Nephron progenitor cell (in vitro differentiated cells): ENCODE results near the gene GFER.
"Not testable (repeated sequence)": the region's sequence is repeated elsewhere in the genome, so short reads cannot be mapped to it uniquely, and the experiment has no call there.

ENCODE experiments used
- DNase-seq: peaks from one replicate; pipeline ENCODE4 v3.0.0; 2021
- H3K27ac Mint-ChIP-seq: 2 replicates; pipeline ENCODE4 v1.8.0; 2021; ENCODE audit warnings: mild to moderate bottlenecking, moderate library complexity, mixed read lengths
- H3K27me3 Mint-ChIP-seq: 2 replicates; pipeline ENCODE4 v1.8.0; 2021; ENCODE audit warnings: mild to moderate bottlenecking, low read depth, mixed read lengths; ENCODE audit not compliant: poor library complexity
- H3K36me3 Mint-ChIP-seq: 2 replicates; pipeline ENCODE4 v1.8.0; 2021; ENCODE audit warnings: low read depth, mixed read lengths
- H3K4me1 Mint-ChIP-seq: 2 replicates; pipeline ENCODE4 v1.8.0; 2021; ENCODE audit warnings: mixed read lengths
- H3K4me3 Mint-ChIP-seq: 2 replicates; pipeline ENCODE4 v1.8.0; 2021; ENCODE audit warnings: mild to moderate bottlenecking, moderate library complexity, mixed read lengths
- H3K9me3 Mint-ChIP-seq: 2 replicates; pipeline ENCODE4 v1.8.0; 2021; ENCODE audit warnings: mild to moderate bottlenecking, moderate library complexity, mixed read lengths
- TF ChIP-seq, protein P1 (sequence below): fragments of 200-600 bp; sonication (generic); IDR thresholded peaks from 2 replicates; pipeline ENCODE4 v1.5.0; 2021; ENCODE audit warnings: antibody characterized with exemption

Gene GFER

GRCh38 chr16:1983544-1984346 is at the start of gene GFER:
Gene GFER (plus strand): TSS chr16:1984193. CDS start chr16:1984219, 26 bp downstream.
- H3K4me3 Mint-ChIP-seq: peak within 1 kb of the TSS; percentile 89
- TF ChIP-seq, protein P1, sequence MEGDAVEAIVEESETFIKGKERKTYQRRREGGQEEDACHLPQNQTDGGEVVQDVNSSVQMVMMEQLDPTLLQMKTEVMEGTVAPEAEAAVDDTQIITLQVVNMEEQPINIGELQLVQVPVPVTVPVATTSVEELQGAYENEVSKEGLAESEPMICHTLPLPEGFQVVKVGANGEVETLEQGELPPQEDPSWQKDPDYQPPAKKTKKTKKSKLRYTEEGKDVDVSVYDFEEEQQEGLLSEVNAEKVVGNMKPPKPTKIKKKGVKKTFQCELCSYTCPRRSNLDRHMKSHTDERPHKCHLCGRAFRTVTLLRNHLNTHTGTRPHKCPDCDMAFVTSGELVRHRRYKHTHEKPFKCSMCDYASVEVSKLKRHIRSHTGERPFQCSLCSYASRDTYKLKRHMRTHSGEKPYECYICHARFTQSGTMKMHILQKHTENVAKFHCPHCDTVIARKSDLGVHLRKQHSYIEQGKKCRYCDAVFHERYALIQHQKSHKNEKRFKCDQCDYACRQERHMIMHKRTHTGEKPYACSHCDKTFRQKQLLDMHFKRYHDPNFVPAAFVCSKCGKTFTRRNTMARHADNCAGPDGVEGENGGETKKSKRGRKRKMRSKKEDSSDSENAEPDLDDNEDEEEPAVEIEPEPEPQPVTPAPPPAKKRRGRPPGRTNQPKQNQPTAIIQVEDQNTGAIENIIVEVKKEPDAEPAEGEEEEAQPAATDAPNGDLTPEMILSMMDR: no peak
- H3K36me3 Mint-ChIP-seq: peaks cover 14% of the 10 kb centered on the region
- DNase-seq: peak; percentile 96
- H3K27ac Mint-ChIP-seq: peak within 1 kb of the TSS; percentile 61
- peaks cover 65% of the 10 kb centered on the region for H3K27me3 Mint-ChIP-seq
- H3K9me3 Mint-ChIP-seq: no peaks in the 10 kb centered on the region
- peaks cover 21% of the 10 kb centered on the region for H3K4me1 Mint-ChIP-seq

- Mint-ChIP-seq H3K27me3 (peaks cover 4% of the 10 kb centered on the region), H3K27ac (no peak overlapping the region), H3K9me3 (no peaks in the 10 kb centered on the region), H3K4me1 (peaks cover 38% of the 10 kb centered on the region), H3K36me3 (peaks cover 6% of the 10 kb centered on the region), H3K4me3 (no peak overlapping the region)
- DNase-seq: no peak
- TF ChIP-seq, protein P1: no peak
These were observed 47.0 kb upstream of the GFER start for GRCh38 chr16:1936945-1937479.

GRCh38 chr16:1938316-1938715 is 45.7 kb upstream of the GFER start:
- DNase-seq: no peak

DNA sequence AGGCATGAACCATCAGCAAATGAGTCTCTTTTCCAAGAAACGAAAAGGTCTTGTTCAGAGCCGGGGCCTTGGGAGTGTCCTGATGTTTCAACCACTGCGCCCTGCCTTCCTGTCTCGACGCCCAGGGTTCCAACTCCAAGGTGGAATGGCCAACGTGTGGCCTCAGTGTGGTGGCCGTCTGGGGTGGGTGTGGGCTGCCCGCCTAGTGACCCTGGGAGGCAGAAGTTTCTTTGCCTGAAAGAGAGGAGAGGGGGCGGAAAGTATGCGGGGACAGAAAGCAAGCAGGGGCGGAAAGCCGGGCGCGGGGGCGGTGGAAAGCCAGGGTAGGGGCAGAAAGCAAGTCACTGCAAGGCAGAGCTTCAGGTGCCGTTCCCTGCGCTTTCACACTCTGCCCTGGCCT is 45.1 kb upstream of the GFER start:
- Mint-ChIP-seq H3K36me3 (peaks cover 6% of the 10 kb centered on the region), H3K4me1 (peaks cover 40% of the 10 kb centered on the region), H3K27me3 (peaks cover 3% of the 10 kb centered on the region), H3K27ac (no peak overlapping the region), H3K9me3 (no peaks in the 10 kb centered on the region), H3K4me3 (no peak overlapping the region)
- TF ChIP-seq, protein P1: no peak
- DNase-seq: no peak

More at GRCh38 chr16:1938316-1938715, 45.7 kb upstream of the GFER start:
- no peaks in the 10 kb centered on the region for H3K9me3 Mint-ChIP-seq
- H3K36me3 Mint-ChIP-seq: peaks cover 6% of the 10 kb centered on the region
- H3K4me1 Mint-ChIP-seq: peaks cover 40% of the 10 kb centered on the region
- TF ChIP-seq, protein P1: no peak
- no peak overlapping the region for H3K4me3 Mint-ChIP-seq
- no peaks in the 10 kb centered on the region for H3K27me3 Mint-ChIP-seq
- no peak overlapping the region for H3K27ac Mint-ChIP-seq

GRCh38 chr16:1939833-1940232 is 44.2 kb upstream of the GFER start:
- H3K27ac Mint-ChIP-seq, H3K9me3 Mint-ChIP-seq, H3K36me3 Mint-ChIP-seq, DNase-seq, H3K27me3 Mint-ChIP-seq, H3K4me3 Mint-ChIP-seq: not testable (repeated sequence)
- H3K4me1 Mint-ChIP-seq: peaks cover 45% of the 10 kb centered on the region

DNA sequence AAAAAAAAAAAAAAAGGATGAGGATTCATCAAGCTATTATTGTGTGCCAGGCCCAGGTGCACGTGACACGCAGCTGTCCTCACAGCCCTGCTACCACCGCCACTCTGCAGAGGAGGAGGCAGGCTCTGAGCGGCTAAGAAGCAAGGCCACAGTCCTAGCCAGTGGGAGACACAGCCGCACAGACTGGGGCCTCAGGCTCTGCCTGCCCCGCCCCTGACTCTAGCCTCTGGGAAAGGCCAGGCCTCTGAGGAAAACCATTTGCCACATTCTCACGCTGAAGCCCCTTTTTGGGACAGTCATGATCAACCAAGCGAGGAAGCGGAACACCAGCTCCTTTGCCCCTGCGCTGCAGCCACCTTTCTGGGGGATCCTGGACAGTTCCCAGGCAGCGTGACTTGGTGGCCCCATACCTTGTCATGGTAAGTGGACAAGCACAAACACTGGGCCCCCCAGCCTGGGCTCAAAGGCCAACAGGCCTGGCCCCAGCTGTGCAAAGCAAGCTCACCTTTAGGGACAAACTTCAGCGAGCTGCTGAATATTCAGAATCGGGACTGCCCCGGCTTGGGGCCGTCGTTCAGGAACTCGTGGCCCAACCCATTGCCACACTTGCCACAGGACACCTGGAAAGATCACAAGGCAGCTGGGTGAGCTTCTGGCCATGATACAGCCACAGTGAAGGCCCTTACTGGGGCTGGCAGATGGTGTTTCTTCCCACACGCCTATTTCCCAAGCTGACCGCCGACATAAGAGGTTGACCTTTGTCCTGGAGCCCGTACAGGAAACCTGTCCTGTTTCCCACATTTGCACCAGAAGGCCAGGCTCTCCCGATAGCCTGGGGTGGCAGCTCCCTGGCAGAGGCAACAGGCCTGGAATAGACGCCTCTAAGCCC is 43.5 kb upstream of the GFER start:
- peaks cover 7% of the 10 kb centered on the region for H3K27me3 Mint-ChIP-seq
- H3K4me1 Mint-ChIP-seq: peaks cover 45% of the 10 kb centered on the region
- H3K36me3 Mint-ChIP-seq: peaks cover 6% of the 10 kb centered on the region
- no peak for DNase-seq
- H3K4me3 Mint-ChIP-seq: peak overlapping the region; percentile 52
- TF ChIP-seq, protein P1: no peak
- H3K9me3 Mint-ChIP-seq: peaks cover 6% of the 10 kb centered on the region
- peak overlapping the region; percentile 92 for H3K27ac Mint-ChIP-seq
